A549 (cell line): Measurements from ENCODE around the gene EDEM1. TPM values are rescaled to one million over a fixed set of nuclear protein-coding genes. Genes with fewer than 3 reads are reported as not detected.

Experiments used
- ATAC-seq, 2 experiments: fragments of 200-7000 bp in 1 of 2; fragments of >200 bp in 1 of 2; cut with Nextera tagmentation in 1 of 2; cut with Tn5 transposase in 1 of 2; 3 replicates each; pipeline versions ENCODE4 v1.8.0 to v1.9.1; 2018 to 2020; ENCODE audit warnings: mild to moderate bottlenecking in 1 of 2, moderate library complexity in 1 of 2
- CTCF ChIA-PET: fragments of 300-600 bp; sonication (Branson Sonifier 250); formaldehyde crosslinking; extraction: SDS; loops from one replicate; lab custom pipeline; 2021; ENCODE audit warnings: antibody characterized with exemption, inconsistent platforms; lab: Yijun Ruan, JAX
- POLR2A ChIA-PET: fragments of 350-600 bp; formaldehyde crosslinking; extraction: SDS; loops from one replicate; lab custom pipeline; 2021; ENCODE audit warnings: antibody characterized with exemption, inconsistent platforms; lab: Yijun Ruan, JAX
- DNase-seq, 2 experiments: peaks; one replicate each; pipeline versions ENCODE4 v3.0.0 to v3.0.0-alpha.2; 2011 to 2016; ENCODE audit warnings: low read depth in 1 of 2, low spot score in 1 of 2
- FAIRE-seq: peaks from 2 replicates; lab custom pipeline; 2011; peaks lifted over from hg19 to GRCh38; lab: Jason Lieb, UNC
- H3K27ac ChIP-seq, 2 experiments: fragments of >200 bp; sonication (Bioruptor Twin); formaldehyde crosslinking; 3 replicates each; pipeline ENCODE4 v1.5.1; 2016 to 2017
- H3K4me1 ChIP-seq: fragments of >200 bp; sonication (Bioruptor Twin); formaldehyde crosslinking; 3 replicates; pipeline ENCODE4 v1.6.1; 2016
- H3K4me2 ChIP-seq: fragments of >200 bp; sonication (Bioruptor Twin); formaldehyde crosslinking; 3 replicates; pipeline ENCODE4 v1.6.1; 2016
- H3K4me3 ChIP-seq: fragments of >200 bp; sonication (Bioruptor Twin); formaldehyde crosslinking; 3 replicates; pipeline ENCODE4 v1.5.1; 2016
- H3K9me3 ChIP-seq: fragments of >200 bp; sonication (Bioruptor Twin); formaldehyde crosslinking; 3 replicates; pipeline ENCODE4 v1.6.1; 2016
- ATOH8 ChIP-seq: fragments of 250-450 bp; sonication (Bioruptor Pico); IDR thresholded peaks from 2 replicates; pipeline ENCODE4 v1.5.0; 2020; ENCODE audit warnings: low read depth, mild to moderate bottlenecking, moderate library complexity
- CBX2 ChIP-seq: fragments of 200-600 bp; sonication (generic); IDR thresholded peaks from 2 replicates; pipeline ENCODE4 v1.6.1; 2016; ENCODE audit warnings: low read depth, mild to moderate bottlenecking, borderline replicate concordance
- CBX8 ChIP-seq: fragments of 200-600 bp; sonication (generic); IDR thresholded peaks from 2 replicates; pipeline ENCODE4 v1.6.1; 2016
- CHD2 ChIP-seq: fragments of 150-350 bp; IDR thresholded peaks from 2 replicates; pipeline ENCODE4 v1.6.1; 2014; ENCODE audit warnings: low read length; ENCODE audit not compliant: partially characterized antibody
- EHF ChIP-seq: fragments of 250-450 bp; sonication (Bioruptor Pico); IDR thresholded peaks from 2 replicates; pipeline ENCODE4 v1.5.0; 2020; ENCODE audit warnings: mild to moderate bottlenecking
- ELK1 ChIP-seq: fragments of 150-350 bp; IDR thresholded peaks from 2 replicates; pipeline ENCODE4 v1.6.1; 2014; ENCODE audit warnings: low read depth, mild to moderate bottlenecking, low read length
- EP300 ChIP-seq, 2 experiments: fragments of >200 bp; sonication (Bioruptor Twin); formaldehyde crosslinking; IDR thresholded peaks; 2 replicates in 1 of 2; 3 replicates in 1 of 2; pipeline ENCODE4 v1.6.1; 2016 to 2017
- FOSB ChIP-seq: fragments of 250-450 bp; sonication (Bioruptor Pico); IDR thresholded peaks from 2 replicates; pipeline ENCODE4 v1.5.0; 2020; ENCODE audit warnings: mild to moderate bottlenecking, moderate library complexity
- FOSL2 ChIP-seq, 2 experiments: fragments of 450-650 bp in 1 of 2; fragments of >200 bp in 1 of 2; sonication (Bioruptor Twin) in 1 of 2; formaldehyde crosslinking; IDR thresholded peaks; 2 replicates each; pipeline versions ENCODE4 v1.5.0 to v1.6.1; 2016 to 2020; ENCODE audit warnings: mild to moderate bottlenecking in 1 of 2, moderate library complexity in 1 of 2
- HEYL ChIP-seq: fragments of 250-450 bp; sonication (Bioruptor Pico); IDR thresholded peaks from 2 replicates; pipeline ENCODE4 v1.8.0; 2021; ENCODE audit warnings: mild to moderate bottlenecking, moderate library complexity
- HOXA7 ChIP-seq: fragments of 250-450 bp; sonication (Bioruptor Pico); IDR thresholded peaks from 2 replicates; pipeline ENCODE4 v1.5.0; 2020; ENCODE audit warnings: mild to moderate bottlenecking, moderate library complexity
- HOXB13 ChIP-seq: fragments of 250-450 bp; sonication (Bioruptor Pico); IDR thresholded peaks from 2 replicates; pipeline ENCODE4 v1.5.0; 2020; ENCODE audit warnings: low read depth, mild to moderate bottlenecking, moderate library complexity
- HOXB5 ChIP-seq: fragments of 250-450 bp; sonication (Bioruptor Pico); IDR thresholded peaks from 2 replicates; pipeline ENCODE4 v1.5.0; 2020; ENCODE audit warnings: mild to moderate bottlenecking, moderate library complexity
- JUN ChIP-seq, 2 experiments: fragments of >200 bp; sonication (Bioruptor Twin); formaldehyde crosslinking; IDR thresholded peaks; 2 replicates in 1 of 2; 3 replicates in 1 of 2; pipeline ENCODE4 v1.6.1; 2016 to 2017
- KDM1A ChIP-seq: fragments of 200-600 bp; sonication (generic); IDR thresholded peaks from 2 replicates; pipeline ENCODE4 v1.6.1; 2016; ENCODE audit warnings: low read depth, mild to moderate bottlenecking
- MAFK ChIP-seq: fragments of 450-650 bp; IDR thresholded peaks from 2 replicates; pipeline ENCODE4 v1.6.1; 2014; ENCODE audit not compliant: partially characterized antibody
- MYC ChIP-seq: IDR thresholded peaks from 2 replicates; pipeline ENCODE4 v1.6.1; 2012; ENCODE audit warnings: mild to moderate bottlenecking, inconsistent platforms, low read length, improper control_type of control experiment, borderline replicate concordance
- NPAS2 ChIP-seq: fragments of 250-450 bp; sonication (Bioruptor Pico); IDR thresholded peaks from 2 replicates; pipeline ENCODE4 v1.8.0; 2022; ENCODE audit warnings: mild to moderate bottlenecking, moderate library complexity, borderline replicate concordance
- NR3C1 ChIP-seq: fragments of >200 bp; sonication (Bioruptor Twin); formaldehyde crosslinking; IDR thresholded peaks from 3 replicates; pipeline ENCODE4 v1.6.1; 2017
- POLR2AphosphoS2 ChIP-seq: conservative IDR thresholded peaks from 2 replicates; pipeline ENCODE4 v1.6.1; 2012; ENCODE audit warnings: low read length, improper control_type of control experiment, inconsistent platforms
- RAD21 ChIP-seq, 2 experiments: fragments of >200 bp in 1 of 2; sonication (Bioruptor Twin) in 1 of 2; formaldehyde crosslinking in 1 of 2; IDR thresholded peaks in 1 of 2; conservative IDR thresholded peaks in 1 of 2; 2 replicates in 1 of 2; 3 replicates in 1 of 2; pipeline ENCODE4 v1.6.1; 2012 to 2018; ENCODE audit warnings: inconsistent platforms in 1 of 2
- RARB ChIP-seq: fragments of 250-450 bp; sonication (Bioruptor Pico); IDR thresholded peaks from 2 replicates; pipeline ENCODE4 v1.8.0; 2021; ENCODE audit warnings: mild to moderate bottlenecking, moderate library complexity
- RFX5 ChIP-seq: fragments of 450-650 bp; IDR thresholded peaks from 2 replicates; pipeline ENCODE4 v1.7.1; 2014; ENCODE audit warnings: antibody characterized with exemption, mild to moderate bottlenecking, moderate library complexity
- TFCP2L1 ChIP-seq: fragments of 250-450 bp; sonication (Bioruptor Pico); IDR thresholded peaks from 2 replicates; pipeline ENCODE4 v1.5.0; 2021; ENCODE audit warnings: mild to moderate bottlenecking
- TP53 ChIP-seq: fragments of 250-450 bp; sonication (Bioruptor Pico); IDR thresholded peaks from 2 replicates; pipeline ENCODE4 v1.5.0; 2021; ENCODE audit warnings: mild to moderate bottlenecking, moderate library complexity
- ZC3H11A ChIP-seq: fragments of 450-650 bp; IDR thresholded peaks from 2 replicates; pipeline ENCODE4 v1.6.1; 2014; ENCODE audit warnings: antibody characterized with exemption, mild to moderate bottlenecking
- WGBS: methylation state at CpG from one replicate; pipeline ENCODE4 v1.1.6; 2017; ENCODE audit errors: missing lambda C conversion rate; 5-methylcytosine and 5-hydroxymethylcytosine counted together
- polyA plus RNA-seq, 4 experiments: library from polyadenylated mRNA; depleted of rRNA in 3 of 4; stranded (reverse); fragments of >200 nt; fragmentation: RNase III in 1 of 4; extraction: RNeasy Plus Mini Kit Qiagen cat#74134 plus additional on column Dnase treatment in 1 of 4; gene quantifications; 2 replicates in 3 of 4; 3 replicates in 1 of 4; pipeline ENCODE4 v1.2.3, GENCODE V29; 2011 to 2017
- TF ChIP-seq, protein P1 (sequence below): IDR thresholded peaks from 2 replicates; pipeline ENCODE4 v1.6.1; 2012
- TF ChIP-seq, protein P2 (sequence below): fragments of >200 bp; sonication (Bioruptor Twin); formaldehyde crosslinking; IDR thresholded peaks from 3 replicates; pipeline ENCODE4 v1.6.1; 2016
- TF ChIP-seq, protein P3 (sequence below): IDR thresholded peaks from 2 replicates; pipeline ENCODE4 v1.6.1; 2012; ENCODE audit warnings: low read depth, borderline replicate concordance

EDEM1 gene
- polyA plus RNA-seq, 2 of the 4 experiments (the other 2 are of a cell fraction): 16.3 to 40.9 TPM

GRCh38 chr3:5149306-5149880, 38.1 kb upstream of the EDEM1 start:
- POLR2A ChIA-PET: no interaction called here
- CTCF ChIA-PET: no interaction called here
- Histone ChIP-seq H3K4me3 (no peak overlapping the region), H3K4me1 (no peaks in the 10 kb centered on the region), H3K9me3 (no peaks in the 10 kb centered on the region), H3K4me2 (no peak overlapping the region), H3K27ac (no peak overlapping the region)
- no peak for ATAC-seq
- DNase-seq: no peak
- 89% methylated on average over 7 of the region's 7 CpGs for WGBS
- TF ChIP-seq FOSL2 (IDR thresholded peaks at IDR 0.05): no peak
- no peak for TF ChIP-seq FOSL2 (CRISPR knock-in tag; IDR thresholded peaks at IDR 0.05)
- TF ChIP-seq, protein P1, sequence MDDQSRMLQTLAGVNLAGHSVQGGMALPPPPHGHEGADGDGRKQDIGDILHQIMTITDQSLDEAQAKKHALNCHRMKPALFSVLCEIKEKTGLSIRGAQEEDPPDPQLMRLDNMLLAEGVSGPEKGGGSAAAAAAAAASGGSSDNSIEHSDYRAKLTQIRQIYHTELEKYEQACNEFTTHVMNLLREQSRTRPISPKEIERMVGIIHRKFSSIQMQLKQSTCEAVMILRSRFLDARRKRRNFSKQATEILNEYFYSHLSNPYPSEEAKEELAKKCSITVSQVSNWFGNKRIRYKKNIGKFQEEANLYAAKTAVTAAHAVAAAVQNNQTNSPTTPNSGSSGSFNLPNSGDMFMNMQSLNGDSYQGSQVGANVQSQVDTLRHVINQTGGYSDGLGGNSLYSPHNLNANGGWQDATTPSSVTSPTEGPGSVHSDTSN: no peak
- no peak for TF ChIP-seq MYC
- no peak for TF ChIP-seq RFX5
- no peak for TF ChIP-seq TFCP2L1 (CRISPR knock-in tag)
- no peak for TF ChIP-seq HEYL (CRISPR knock-in tag)
- TF ChIP-seq JUN (IDR thresholded peaks at IDR 0.05): no peak
- TF ChIP-seq CHD2: no peak
- TF ChIP-seq KDM1A: no peak
- TF ChIP-seq, protein P2, sequence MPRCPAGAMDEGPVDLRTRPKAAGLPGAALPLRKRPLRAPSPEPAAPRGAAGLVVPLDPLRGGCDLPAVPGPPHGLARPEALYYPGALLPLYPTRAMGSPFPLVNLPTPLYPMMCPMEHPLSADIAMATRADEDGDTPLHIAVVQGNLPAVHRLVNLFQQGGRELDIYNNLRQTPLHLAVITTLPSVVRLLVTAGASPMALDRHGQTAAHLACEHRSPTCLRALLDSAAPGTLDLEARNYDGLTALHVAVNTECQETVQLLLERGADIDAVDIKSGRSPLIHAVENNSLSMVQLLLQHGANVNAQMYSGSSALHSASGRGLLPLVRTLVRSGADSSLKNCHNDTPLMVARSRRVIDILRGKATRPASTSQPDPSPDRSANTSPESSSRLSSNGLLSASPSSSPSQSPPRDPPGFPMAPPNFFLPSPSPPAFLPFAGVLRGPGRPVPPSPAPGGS: no peak
- no peak for TF ChIP-seq FOSB (CRISPR knock-in tag)
- TF ChIP-seq, protein P3, sequence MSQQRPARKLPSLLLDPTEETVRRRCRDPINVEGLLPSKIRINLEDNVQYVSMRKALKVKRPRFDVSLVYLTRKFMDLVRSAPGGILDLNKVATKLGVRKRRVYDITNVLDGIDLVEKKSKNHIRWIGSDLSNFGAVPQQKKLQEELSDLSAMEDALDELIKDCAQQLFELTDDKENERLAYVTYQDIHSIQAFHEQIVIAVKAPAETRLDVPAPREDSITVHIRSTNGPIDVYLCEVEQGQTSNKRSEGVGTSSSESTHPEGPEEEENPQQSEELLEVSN: no peak
- TF ChIP-seq CBX8: no peak
- no peak for TF ChIP-seq MAFK
- no peak for TF ChIP-seq ELK1
- TF ChIP-seq NPAS2 (CRISPR knock-in tag): no peak
- no peak for TF ChIP-seq HOXB5 (CRISPR knock-in tag)
- TF ChIP-seq EP300 (IDR thresholded peaks at IDR 0.05): no peak
- no peak for TF ChIP-seq NR3C1
- no peak for FAIRE-seq

DNA sequence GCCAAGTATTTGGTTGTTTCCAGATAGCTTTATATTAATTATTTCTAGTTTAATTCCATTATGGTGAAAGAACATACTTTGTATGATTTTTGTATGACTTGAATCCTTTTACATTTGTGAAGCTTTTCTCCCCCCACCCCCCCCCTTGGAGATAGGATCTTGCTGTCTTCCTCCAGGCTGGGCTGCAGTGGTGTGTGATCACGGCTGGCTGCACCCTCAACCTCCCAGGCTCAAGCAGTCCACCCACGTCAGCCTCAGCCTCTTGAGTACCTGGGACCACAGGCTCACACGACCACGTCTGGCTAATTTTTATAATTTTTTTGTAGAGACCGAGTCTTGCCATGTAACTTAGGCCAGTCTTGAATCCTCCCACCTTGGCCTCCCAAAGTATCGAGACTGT, 35.9 kb upstream of the EDEM1 start:
- FAIRE-seq: no peak
- DNase-seq: no peak
- ATAC-seq: no peak
- ChIA-PET POLR2A (no interaction called here), CTCF (interaction anchor here (0.7 to 1.8 kb wide), 5 partner anchors 11 to 37 kb away, joined by 3 to 6 read pairs (median 3); no protein-coding TSS in a partner anchor)
- H3K4me2 ChIP-seq: no peak overlapping the region
- WGBS: 93% methylated on average over 6 of the region's 6 CpGs
- no peaks in the 10 kb centered on the region for H3K4me1 ChIP-seq
- no peaks in the 10 kb centered on the region for H3K9me3 ChIP-seq
- TF ChIP-seq CBX2 (no peak), FOSB (CRISPR knock-in tag) (no peak), HOXA7 (CRISPR knock-in tag) (no peak), RARB (no peak), HOXB13 (CRISPR knock-in tag) (no peak), ZC3H11A (no peak), POLR2AphosphoS2 (no peak), EHF (CRISPR knock-in tag) (no peak), CHD2 (no peak), ATOH8 (CRISPR knock-in tag) (no peak), TP53 (CRISPR knock-in tag) (no peak), FOSL2 (IDR thresholded peaks at IDR 0.05) (no peak), FOSL2 (CRISPR knock-in tag; IDR thresholded peaks at IDR 0.05) (no peak), RAD21 (conservative IDR thresholded peaks at IDR 0.05 in 1 of 2, IDR thresholded peaks at IDR 0.05 in 1 of 2) (no peak)
- TF ChIP-seq, protein P2: no peak
- no peak overlapping the region for H3K4me3 ChIP-seq
- no peak overlapping the region for H3K27ac ChIP-seq
